ENCODE measurements around the gene ZNF236.

The ZNF236 gene

DNA sequence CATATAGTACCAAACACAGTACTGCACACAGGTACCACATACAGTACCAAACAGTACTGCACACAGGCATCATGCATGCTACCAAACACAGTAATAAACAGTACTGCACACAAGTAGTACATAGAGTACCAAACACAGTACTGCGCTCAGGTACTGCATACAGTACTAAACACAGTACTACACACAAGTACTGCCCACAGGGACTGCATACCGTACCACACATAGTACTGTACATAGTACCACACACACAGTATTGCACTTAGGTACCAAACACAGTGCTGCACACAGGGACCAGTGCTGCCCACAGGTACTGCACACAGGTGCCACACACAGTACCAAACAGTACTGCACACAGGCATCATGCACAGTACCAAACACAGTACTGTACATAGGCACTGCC lies 74.9 kb downstream of the ZNF236 start:
- TF ChIP-seq, protein P1, sequence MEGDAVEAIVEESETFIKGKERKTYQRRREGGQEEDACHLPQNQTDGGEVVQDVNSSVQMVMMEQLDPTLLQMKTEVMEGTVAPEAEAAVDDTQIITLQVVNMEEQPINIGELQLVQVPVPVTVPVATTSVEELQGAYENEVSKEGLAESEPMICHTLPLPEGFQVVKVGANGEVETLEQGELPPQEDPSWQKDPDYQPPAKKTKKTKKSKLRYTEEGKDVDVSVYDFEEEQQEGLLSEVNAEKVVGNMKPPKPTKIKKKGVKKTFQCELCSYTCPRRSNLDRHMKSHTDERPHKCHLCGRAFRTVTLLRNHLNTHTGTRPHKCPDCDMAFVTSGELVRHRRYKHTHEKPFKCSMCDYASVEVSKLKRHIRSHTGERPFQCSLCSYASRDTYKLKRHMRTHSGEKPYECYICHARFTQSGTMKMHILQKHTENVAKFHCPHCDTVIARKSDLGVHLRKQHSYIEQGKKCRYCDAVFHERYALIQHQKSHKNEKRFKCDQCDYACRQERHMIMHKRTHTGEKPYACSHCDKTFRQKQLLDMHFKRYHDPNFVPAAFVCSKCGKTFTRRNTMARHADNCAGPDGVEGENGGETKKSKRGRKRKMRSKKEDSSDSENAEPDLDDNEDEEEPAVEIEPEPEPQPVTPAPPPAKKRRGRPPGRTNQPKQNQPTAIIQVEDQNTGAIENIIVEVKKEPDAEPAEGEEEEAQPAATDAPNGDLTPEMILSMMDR (IDR thresholded peaks at IDR 0.05; ENCODE audit: low read length, missing control alignments), result no peak
- no peak for DNase-seq (ENCODE audit: low read depth)

DNA sequence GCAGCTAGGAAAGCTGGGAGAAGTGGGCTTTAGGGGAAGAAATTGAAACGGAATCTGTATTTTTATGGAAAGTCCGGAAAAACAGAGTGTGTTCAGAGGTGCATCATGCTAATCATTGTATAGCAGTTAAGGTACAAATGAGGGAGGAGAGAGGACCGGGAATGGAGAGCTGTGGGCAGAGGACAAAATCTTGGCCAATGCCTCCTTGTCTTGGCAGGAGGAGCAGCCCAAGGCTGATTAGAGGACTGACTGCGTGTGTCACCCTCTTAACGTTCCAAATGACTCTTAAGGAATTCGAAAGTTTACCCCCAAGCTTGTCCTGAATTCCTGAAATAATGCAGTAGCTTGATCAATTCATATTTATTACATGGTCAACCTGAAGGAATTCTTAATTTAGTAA lies 81.0 kb downstream of the ZNF236 start:
- peak; percentile 4 for DNase-seq (ENCODE audit: low read depth)
- TF ChIP-seq, protein P1 (IDR thresholded peaks at IDR 0.05; ENCODE audit: low read length, missing control alignments), result no peak
- no peak overlapping the region for H3K4me3 ChIP-seq (replicated peaks; ENCODE audit: low read depth, low read length)

More for the DNA sequence above, 74.9 kb downstream of the ZNF236 start:
- H3K4me3 ChIP-seq (replicated peaks; ENCODE audit: low read depth, low read length), result no peak overlapping the region

DNA sequence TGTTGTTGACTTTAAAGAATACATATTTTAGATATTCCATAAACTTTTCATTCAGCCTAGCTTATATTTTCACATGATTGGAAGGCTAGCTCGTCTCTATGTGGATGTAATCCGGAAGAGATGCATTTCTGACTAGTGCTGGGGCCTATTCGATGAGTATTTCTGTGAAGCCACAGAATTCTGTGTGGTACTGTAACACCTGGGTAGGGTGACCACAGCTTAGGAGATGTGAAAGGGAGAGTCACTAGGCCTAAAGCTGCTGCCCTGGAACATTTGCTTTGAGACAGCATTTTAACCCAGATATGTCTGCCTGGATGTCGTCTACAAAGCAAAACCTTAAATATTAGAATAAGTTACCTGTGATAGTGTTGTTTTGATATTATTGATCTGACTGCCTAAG lies 83.5 kb downstream of the ZNF236 start:
- no peak for DNase-seq (ENCODE audit: low read depth)
- TF ChIP-seq, protein P1 (IDR thresholded peaks at IDR 0.05; ENCODE audit: low read length, missing control alignments), result no peak
- no peak overlapping the region for H3K4me3 ChIP-seq (replicated peaks; ENCODE audit: low read depth, low read length)

DNA sequence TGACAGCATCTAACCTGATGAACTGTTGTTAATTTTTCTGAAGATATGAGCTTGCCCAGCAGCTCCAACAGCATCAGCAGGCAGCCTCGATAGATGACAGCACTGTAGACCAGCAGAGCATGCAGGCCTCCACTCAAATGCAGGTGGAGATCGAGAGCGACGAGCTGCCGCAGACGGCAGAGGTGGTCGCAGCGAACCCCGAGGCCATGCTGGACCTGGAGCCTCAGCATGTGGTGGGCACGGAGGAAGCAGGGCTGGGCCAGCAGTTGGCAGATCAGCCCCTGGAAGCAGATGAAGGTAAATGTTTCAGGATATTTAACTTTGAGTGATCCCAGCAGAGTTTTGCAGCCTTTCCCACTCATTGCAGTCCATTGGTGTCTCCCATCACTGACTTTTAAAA lies 85.9 kb downstream of the ZNF236 start:
- no peak for DNase-seq (ENCODE audit: low read depth)
- H3K4me3 ChIP-seq (replicated peaks; ENCODE audit: low read depth, low read length), result no peak overlapping the region
- TF ChIP-seq, protein P1 (IDR thresholded peaks at IDR 0.05; ENCODE audit: low read length, missing control alignments), result no peak

DNA sequence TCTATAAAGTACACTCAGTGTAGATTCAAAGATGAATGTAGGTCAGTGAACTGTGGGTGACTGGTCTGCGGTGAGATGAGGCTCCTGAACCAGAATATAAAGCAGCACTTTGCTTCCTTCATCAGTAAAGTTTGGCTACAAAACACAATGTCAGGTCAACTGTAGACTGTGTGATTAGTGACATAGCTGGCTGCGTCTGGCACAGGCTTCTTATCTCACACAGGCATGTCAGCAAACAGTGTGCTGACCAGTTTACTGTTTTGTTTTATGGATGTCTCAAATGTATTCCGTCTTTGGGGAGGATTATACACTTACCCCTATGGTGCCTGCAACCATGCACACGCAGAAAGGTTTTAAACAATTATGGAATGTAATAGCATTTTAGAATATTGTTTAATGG lies 87.1 kb downstream of the ZNF236 start:
- no peak overlapping the region for H3K4me3 ChIP-seq (replicated peaks; ENCODE audit: low read depth, low read length)
- TF ChIP-seq, protein P1 (IDR thresholded peaks at IDR 0.05; ENCODE audit: low read length, missing control alignments), result no peak
- DNase-seq (ENCODE audit: low read depth), result no peak

DNA sequence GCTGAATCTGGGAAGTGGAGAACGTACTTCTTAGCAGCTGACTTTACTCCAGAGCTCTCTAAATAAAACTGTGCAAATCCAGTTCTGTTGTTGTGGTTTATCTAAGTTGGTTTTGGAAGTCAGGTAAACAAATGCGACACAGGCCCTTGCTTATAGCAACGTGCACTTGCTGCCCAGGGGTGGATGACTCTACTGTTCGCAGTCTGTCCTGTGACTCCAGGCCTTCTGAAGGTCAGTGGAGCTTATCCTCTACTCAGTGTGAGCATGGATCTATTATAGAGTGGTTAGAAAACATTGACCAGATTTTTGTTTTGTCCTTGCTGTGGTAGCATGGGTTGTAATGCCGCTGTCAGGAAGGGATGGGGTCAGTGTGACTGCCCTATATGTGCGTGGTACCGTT lies 89.1 kb downstream of the ZNF236 start:
- TF ChIP-seq, protein P1 (IDR thresholded peaks at IDR 0.05; ENCODE audit: low read length, missing control alignments), result no peak
- no peak overlapping the region for H3K4me3 ChIP-seq (replicated peaks; ENCODE audit: low read depth, low read length)
- no peak for DNase-seq (ENCODE audit: low read depth)

DNA sequence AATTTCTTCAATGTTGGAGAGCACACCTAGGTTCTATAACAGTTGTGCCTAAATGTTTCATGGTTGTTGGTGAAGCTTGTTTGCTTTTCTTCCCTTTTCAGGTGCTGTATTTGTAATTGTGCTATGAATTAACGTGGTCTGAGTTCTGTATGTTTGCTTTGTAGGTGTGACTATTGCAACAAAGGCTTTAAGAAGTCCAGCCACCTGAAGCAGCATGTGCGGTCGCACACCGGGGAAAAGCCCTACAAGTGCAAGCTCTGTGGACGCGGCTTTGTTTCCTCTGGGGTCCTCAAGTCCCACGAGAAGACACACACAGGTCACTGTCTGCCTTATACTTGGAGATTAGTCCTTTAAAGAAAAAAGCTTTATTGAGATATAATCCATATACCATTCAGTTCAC lies 91.2 kb downstream of the ZNF236 start:
- H3K4me3 ChIP-seq (replicated peaks; ENCODE audit: low read depth, low read length), result no peak overlapping the region
- no peak for DNase-seq (ENCODE audit: low read depth)
- TF ChIP-seq, protein P1 (IDR thresholded peaks at IDR 0.05; ENCODE audit: low read length, missing control alignments), result no peak

All from fibroblast of pulmonary artery (primary cell).